PC-3 (cell line): ENCODE results near the gene WDFY3.

Experiments used
- EZH2 ChIP-seq: fragments of 300-600 bp; sonication (generic); IDR thresholded peaks from one replicate; pipeline ENCODE4 v1.6.1; 2017; ENCODE audit warnings: antibody characterized with exemption, mild to moderate bottlenecking, low read length; ENCODE audit not compliant: unreplicated experiment
- TF ChIP-seq, protein P1 (sequence below): fragments of 300-600 bp; sonication (generic); conservative IDR thresholded peaks from 2 replicates; pipeline ENCODE4 v1.5.1; 2017; ENCODE audit warnings: antibody characterized with exemption, low read depth, mild to moderate bottlenecking, low read length

DNA sequence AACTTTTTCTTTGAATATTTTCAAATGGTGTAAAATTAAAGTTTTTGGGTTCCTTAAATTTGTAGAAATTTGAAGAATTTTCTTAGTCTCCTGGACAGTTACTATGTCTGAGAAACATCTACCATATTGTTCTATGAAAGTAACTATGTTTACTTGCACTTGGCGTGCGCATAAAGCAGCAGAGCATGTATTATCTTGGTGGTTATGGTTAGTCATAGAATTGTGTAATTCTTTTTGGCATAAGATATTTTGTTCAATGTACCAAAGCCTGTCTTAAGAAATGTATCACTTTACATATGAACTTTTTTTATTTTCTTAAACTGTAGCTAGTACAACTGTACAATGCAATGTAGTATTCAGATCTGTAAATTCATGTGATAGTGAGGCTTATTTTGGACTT is 334.4 kb downstream of the WDFY3 start:
- TF ChIP-seq, protein P1, sequence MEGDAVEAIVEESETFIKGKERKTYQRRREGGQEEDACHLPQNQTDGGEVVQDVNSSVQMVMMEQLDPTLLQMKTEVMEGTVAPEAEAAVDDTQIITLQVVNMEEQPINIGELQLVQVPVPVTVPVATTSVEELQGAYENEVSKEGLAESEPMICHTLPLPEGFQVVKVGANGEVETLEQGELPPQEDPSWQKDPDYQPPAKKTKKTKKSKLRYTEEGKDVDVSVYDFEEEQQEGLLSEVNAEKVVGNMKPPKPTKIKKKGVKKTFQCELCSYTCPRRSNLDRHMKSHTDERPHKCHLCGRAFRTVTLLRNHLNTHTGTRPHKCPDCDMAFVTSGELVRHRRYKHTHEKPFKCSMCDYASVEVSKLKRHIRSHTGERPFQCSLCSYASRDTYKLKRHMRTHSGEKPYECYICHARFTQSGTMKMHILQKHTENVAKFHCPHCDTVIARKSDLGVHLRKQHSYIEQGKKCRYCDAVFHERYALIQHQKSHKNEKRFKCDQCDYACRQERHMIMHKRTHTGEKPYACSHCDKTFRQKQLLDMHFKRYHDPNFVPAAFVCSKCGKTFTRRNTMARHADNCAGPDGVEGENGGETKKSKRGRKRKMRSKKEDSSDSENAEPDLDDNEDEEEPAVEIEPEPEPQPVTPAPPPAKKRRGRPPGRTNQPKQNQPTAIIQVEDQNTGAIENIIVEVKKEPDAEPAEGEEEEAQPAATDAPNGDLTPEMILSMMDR, result no peak
- no peak for TF ChIP-seq EZH2
